ENCODE measurements around the gene CRTC1. TPM values are rescaled to one million over a fixed set of nuclear protein-coding genes. Genes with fewer than 3 reads are reported as not detected.

The CRTC1 gene
- total RNA-seq, 2 donors from 2014 or later, result 4.0 to 5.8 TPM

DNA sequence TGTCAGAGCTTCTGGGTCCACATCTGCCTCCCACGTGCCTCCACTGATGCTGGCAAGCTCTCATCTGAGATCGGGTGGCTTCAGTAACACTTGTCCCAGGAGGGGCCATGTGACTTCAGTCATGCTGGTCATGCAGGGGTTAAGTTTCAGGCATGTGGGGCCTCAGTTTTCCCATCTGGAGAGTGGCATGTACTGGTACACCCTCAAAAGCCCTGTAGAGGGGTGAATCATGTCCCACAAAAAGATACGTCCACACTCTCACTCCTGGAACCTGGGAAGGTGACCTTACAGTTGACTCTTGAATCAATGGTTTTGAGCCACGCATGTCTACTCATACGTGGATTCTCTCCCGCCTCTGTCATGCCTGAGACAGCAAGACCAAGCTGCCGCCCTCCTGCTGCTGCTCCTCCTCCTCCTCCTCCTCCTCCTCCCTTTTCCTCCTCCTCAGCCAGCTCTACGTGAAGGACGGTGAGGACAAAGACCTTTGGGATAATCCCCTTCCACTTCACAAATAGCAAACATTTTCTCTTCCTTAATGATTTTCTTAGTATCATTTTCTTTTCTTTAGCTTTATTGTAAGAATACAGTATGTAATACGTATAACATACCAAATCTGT, 54.0 kb downstream of the CRTC1 start:
- TF ChIP-seq, protein P1, sequence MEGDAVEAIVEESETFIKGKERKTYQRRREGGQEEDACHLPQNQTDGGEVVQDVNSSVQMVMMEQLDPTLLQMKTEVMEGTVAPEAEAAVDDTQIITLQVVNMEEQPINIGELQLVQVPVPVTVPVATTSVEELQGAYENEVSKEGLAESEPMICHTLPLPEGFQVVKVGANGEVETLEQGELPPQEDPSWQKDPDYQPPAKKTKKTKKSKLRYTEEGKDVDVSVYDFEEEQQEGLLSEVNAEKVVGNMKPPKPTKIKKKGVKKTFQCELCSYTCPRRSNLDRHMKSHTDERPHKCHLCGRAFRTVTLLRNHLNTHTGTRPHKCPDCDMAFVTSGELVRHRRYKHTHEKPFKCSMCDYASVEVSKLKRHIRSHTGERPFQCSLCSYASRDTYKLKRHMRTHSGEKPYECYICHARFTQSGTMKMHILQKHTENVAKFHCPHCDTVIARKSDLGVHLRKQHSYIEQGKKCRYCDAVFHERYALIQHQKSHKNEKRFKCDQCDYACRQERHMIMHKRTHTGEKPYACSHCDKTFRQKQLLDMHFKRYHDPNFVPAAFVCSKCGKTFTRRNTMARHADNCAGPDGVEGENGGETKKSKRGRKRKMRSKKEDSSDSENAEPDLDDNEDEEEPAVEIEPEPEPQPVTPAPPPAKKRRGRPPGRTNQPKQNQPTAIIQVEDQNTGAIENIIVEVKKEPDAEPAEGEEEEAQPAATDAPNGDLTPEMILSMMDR (IDR thresholded peaks at IDR 0.05), result no peak

DNA sequence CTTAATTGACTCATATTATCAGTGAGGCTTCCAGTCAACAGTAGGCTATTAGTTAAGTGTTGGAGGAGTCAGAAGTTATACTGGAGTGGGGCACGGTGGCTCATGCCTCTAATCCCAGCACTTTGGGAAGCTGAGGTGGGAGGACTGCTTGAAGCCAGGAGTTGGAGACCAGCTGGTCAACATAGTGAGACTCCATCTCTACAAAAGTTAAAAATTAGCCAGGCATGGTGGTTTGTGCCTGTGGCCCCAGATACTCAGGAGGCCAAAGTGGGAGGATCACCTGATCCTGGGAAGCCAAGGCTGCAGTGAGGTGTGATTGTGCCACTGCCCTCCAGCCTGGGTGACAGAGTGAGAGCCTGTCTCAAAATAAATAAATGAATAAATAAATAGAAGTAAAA, 54.5 kb downstream of the CRTC1 start:
- Histone ChIP-seq H3K36me3 (no peaks in the 10 kb centered on the region), H3K27me3 (no peaks in the 10 kb centered on the region), H3K9me3 (no peaks in the 10 kb centered on the region), H3K27ac (no peak overlapping the region), H3K4me3 (no peak overlapping the region), H3K4me1 (peaks cover 0 to 32% of the 10 kb centered on the region in 2 donors)
- DNase-seq (ENCODE audit: low spot score), result no peak
- TF ChIP-seq, protein P1 (IDR thresholded peaks at IDR 0.05), result no peak

More for the DNA sequence above, 54.0 kb downstream of the CRTC1 start:
- no peak for DNase-seq (ENCODE audit: low spot score)
- Histone ChIP-seq H3K27me3 (no peaks in the 10 kb centered on the region), H3K9me3 (no peaks in the 10 kb centered on the region), H3K4me1 (peaks cover 0 to 29% of the 10 kb centered on the region in 2 donors), H3K36me3 (no peaks in the 10 kb centered on the region), H3K4me3 (no peak overlapping the region), H3K27ac (no peak overlapping the region)

DNA sequence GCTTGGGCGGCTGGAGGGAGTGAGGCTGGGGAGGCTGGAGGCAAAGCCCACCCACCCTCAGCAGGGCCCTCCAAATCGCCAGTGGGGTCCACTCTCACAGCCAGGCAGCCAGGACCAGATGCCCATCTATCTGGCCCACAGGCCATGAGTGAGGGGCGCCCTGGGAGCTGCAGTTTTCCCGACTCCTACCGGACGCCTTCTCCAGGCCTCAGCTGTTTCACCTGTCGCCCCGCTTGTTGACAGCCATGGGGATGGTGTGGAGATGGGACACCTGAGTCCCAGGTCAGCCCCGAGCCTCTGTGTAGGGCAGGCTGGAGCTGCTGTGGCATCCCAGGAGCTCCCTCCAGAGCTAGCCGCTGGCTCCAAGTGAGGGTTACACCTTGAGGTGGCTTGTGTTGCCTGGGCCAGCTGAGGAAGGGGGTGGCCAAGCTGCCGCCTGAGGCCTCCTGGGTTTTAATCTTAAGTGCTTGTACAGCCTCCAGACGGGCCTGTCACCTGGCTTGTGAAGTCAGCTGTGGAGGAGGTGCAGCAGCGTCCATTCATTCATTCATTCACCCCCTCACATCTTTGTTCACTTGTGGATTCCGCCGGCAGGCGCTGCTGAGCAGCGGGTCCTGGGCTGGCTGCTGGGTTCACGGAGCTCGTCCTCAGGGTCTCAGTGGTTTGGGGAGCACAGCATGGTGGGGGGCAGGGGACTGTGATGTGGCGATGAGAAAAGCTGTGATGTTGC, 55.6 kb downstream of the CRTC1 start:
- TF ChIP-seq, protein P1 (IDR thresholded peaks at IDR 0.05), result no peak
- no peak overlapping the region for H3K4me3 ChIP-seq
- no peaks in the 10 kb centered on the region for H3K27me3 ChIP-seq
- peaks cover 0 to 31% of the 10 kb centered on the region in 2 donors for H3K4me1 ChIP-seq
- H3K36me3 ChIP-seq, result no peaks in the 10 kb centered on the region
- no peaks in the 10 kb centered on the region for H3K9me3 ChIP-seq
- no peak overlapping the region for H3K27ac ChIP-seq
- no peak for DNase-seq (ENCODE audit: low spot score)

DNA sequence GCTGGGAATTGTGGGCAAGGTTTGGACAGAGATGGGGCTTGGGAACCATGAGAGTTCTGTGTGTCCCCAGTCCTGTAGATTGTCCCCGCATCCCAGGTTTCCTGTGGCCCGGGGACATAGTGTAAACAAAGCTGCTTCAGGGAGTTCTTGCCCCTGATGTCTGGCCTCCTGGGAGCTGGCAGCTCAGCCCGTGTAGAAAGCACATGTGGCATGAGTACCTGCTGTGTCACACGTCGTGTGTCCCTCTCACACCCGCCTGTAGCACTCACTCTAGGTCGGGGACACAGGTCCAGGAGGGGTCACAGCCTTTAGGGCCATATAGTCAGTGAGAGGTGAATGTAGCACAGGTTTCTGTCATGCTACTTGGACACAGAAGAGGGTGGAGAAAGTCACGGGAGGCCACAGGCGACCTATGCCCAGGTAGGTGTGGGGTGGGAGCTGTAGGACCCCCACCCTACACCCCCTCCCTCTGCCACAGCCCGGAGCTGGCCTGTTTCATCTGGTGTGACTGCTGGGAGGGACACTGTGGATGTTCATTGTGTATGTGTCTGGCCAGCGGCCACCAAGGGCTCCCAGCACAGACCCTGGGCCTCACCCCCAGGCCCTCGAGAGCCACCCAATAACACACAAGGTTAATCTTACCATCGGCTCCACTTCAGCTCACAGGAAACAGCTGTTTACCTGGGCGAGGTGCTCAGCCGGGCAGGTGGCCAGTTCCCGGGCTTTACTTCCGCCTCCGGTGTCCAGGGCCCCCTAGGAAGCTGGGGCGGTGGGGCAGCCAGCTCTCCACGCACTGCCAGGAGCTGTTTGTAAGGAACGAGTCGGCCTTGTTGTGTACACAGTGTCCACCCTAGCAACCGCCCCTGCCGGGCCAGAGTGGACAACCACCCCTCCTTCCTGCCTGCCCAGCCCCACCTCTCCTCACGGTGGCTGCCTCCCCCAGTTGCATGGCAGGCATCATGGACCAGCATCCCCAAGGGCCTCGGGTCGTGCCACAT, 57.9 kb downstream of the CRTC1 start:
- TF ChIP-seq, protein P1 (IDR thresholded peaks at IDR 0.05), result no peak
- no peaks in the 10 kb centered on the region for H3K27me3 ChIP-seq
- peak overlapping the region; percentile 5 to 7 for H3K27ac ChIP-seq
- peak; percentile 77 for DNase-seq (ENCODE audit: low spot score)
- H3K4me1 ChIP-seq, result peaks cover 0 to 34% of the 10 kb centered on the region in 2 donors
- H3K9me3 ChIP-seq, result no peaks in the 10 kb centered on the region
- no peak overlapping the region for H3K4me3 ChIP-seq
- H3K36me3 ChIP-seq, result no peaks in the 10 kb centered on the region

DNA sequence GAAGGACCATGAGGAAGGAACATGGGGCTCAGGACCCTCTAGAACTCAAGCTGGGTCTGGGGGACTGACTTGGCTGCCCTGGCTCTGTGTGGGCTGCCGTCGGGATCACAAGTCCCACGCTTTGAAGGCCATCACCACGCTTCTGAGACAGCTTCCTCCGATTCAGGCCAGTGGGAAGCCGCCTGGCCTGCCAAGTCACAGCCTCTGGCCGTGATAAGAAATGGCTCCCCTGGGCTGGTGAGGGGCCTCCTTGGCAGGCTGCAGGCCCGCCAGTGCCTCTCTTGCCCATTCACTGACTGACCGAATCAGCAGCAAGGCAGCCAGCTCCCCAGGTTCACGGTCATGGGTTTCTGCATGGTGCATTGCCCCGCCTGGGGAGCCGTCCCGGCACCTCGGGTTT, 58.8 kb downstream of the CRTC1 start:
- no peaks in the 10 kb centered on the region for H3K9me3 ChIP-seq
- H3K4me3 ChIP-seq, result no peak overlapping the region
- no peaks in the 10 kb centered on the region for H3K36me3 ChIP-seq
- TF ChIP-seq, protein P1 (IDR thresholded peaks at IDR 0.05), result no peak
- H3K27ac ChIP-seq, result no peak overlapping the region
- peaks cover 0 to 36% of the 10 kb centered on the region in 2 donors for H3K4me1 ChIP-seq
- no peak for DNase-seq (ENCODE audit: low spot score)
- no peaks in the 10 kb centered on the region for H3K27me3 ChIP-seq
